ENCODE data around the gene SHFL.

The SHFL gene

GRCh38 chr19:10135551-10136334 lies 49.6 kb downstream of the SHFL start:
- DNase-seq = no peak

GRCh38 chr19:10136936-10137335 lies 50.8 kb downstream of the SHFL start:
- DNase-seq = no peak

DNA sequence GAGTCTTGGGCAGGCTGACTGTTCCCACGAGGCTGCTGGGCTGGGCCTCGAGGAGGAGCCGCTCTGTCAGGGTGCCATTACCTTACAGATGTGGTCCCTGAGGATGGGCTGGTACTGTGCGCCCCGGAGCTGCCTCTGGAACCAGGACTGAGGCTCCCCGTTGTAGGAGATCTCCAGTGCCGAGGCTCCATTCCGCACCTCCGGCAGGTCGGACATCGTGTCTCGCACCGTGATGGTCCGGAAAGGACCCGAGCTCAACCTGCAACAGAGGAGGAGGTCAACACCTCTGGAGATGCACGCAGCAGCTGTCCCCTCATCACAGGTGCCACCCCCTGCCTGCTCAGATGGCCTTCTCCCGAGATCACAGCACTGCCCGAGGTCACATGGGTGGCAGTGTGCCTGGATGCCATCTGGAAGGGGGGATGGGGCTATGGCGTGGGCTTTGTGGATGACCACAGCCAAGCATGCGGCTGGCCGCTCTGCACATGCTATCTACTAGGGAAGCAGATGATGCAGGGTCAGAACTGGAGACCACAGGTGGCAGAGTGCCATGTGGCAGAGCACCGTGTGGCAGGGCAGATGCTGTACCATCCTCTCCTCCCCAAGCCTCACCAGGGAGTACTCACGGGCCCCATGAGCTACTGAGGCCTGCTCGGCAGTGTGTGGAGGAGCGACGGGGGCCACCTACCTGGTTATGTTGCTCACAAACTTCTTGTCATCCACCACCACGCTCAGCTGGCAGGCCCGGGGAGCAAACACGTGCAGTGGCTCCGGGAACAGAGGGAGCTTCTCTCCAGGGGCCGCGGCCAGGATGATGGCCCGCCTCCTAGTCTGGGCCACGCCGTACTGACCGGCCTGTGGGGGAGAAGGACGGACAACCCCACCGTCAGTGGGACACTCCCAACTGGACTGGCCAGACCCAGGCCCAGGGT lies 51.9 kb downstream of the SHFL start:
- no peak for DNase-seq

DNA sequence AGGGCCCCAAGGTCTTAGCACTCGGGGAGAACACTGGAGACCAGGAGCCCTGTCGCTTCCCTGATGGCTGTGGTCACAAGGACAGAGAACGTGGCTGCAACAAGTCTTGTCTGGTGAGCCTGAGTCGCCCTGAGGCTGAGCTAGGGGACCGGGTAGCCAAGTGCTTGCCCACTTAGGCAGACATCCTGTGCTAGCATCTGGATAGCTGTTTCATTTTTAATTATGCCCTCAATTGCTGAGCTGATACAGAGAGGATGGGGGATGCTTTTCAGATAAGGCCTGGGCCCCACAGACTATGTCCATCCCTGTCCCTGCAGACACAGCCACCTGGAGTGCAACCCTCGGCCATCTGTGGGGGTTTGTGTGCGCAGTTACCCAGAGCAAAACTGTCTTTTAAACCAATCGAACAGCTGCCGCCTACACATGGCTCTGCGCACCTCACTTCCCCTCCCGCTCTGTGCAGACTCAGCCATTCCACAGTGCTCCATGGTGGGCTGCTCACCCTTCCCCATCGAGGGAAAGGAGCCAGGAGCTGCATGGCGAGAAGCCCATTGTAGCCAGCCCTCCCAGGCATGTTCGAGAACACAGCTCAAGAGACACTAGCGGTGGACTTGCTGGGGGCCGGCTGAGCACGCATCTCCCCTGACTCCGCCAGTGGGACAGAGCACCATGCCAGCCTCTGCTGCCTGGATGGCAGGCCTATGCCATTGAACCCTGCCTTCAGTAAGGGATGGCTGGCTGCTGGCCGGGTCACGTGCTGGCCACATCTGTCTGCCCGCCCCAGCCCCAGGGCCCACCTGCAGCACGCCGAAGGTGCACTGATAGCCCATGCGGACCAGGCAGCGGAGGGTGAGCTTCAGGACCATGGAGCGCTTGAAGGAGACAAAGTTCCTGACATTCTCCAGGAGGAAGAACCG lies 53.0 kb downstream of the SHFL start:
- DNase-seq = no peak

DNA sequence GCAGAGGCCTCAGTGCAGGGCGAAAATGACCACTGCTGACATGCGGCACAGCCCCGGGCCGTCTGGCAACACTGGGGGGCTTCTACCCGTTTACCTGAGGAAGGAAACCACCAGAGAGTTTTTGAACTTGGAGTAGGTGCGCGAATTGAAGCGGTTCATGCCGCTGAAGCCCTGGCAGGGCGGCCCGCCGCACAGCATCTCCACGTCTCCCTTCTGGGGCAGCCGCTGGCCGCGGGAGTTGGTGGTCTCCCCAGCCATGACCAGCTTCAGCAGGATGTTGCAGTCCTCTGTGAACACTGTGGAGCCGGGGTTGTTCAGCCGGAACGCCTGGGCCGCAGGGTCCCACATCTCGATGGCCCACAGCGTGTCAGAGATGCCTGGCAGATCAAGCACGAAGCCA lies 53.8 kb downstream of the SHFL start:
- DNase-seq = no peak

- no peak for DNase-seq
Observed at GRCh38 chr19:10141479-10141878, 55.4 kb downstream of the SHFL start.

DNA sequence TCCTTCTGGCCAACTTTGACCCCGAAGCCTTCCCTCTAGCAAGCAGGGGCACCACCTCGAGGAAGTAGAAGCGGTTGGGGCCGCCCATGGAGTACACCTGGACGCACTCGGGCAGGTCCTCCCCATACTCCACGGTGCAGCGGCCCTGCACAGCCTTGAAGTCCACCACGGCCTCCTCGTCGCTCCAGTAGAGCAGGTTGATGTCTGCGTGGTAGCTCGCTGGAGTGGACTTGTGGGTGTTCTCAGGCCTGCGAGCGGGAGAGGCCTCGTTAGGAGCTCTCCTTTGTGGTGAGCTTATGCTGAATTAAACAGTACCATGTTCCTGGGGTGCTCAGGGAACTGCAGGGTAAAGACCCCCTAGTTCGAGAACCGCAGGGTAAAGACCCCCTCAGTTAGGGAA lies 55.9 kb downstream of the SHFL start:
- DNase-seq = no peak

Data from SW 1271 (cell line).